GDM1 (cell line): ENCODE measurements around the gene NSRP1.
"Not testable (repeated sequence)": the region's sequence is repeated elsewhere in the genome, so short reads cannot be mapped to it uniquely, and the experiment has no call there.

Experiments
- DNase-seq: peaks from one replicate; lab custom pipeline; 2025; lab: John Stamatoyannopoulos, UW

Gene NSRP1

DNA sequence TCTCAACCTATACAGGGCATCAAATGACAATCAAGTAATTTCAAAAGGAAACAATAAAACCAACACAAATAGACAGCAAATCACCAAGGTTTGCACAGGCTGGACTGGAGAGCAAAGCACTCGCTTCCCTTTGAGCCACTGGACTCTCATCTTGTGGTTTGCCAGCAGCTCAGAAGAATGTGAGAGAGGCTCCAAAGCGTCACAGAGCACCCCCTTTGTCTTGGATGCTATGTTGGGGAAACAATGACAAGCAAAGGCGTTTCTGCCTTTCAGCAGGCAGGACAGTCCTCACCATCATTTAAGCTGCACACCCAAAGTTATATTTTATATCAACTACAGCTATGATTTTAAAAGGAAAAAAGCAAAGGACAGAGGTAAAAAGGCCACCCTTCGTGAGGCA is 105.6 kb downstream of the NSRP1 start:
- no peak for DNase-seq

DNA sequence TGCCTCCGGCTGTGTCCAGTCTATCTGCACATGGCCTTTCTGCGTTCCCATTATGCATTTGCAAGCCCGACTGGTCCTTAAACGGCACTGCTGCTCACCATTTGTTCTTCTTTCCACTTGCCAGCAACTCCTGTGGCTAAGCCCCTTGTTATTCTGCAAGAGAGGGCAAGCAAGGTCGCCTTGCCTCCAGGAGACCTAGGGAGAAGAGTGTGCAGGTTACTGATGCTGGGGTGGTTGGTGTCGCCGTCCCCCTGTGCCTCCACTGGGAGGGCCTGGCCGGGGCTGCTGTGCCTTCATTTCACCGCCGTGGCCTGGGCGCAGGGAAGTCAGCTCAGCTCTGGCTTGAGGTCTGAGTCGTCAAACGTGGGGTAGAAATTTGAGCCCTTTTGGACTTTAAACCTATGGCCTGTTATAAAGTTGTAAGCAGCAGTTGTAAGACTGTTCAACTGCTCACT is 106.1 kb downstream of the NSRP1 start:
- DNase-seq, result no peak

DNA sequence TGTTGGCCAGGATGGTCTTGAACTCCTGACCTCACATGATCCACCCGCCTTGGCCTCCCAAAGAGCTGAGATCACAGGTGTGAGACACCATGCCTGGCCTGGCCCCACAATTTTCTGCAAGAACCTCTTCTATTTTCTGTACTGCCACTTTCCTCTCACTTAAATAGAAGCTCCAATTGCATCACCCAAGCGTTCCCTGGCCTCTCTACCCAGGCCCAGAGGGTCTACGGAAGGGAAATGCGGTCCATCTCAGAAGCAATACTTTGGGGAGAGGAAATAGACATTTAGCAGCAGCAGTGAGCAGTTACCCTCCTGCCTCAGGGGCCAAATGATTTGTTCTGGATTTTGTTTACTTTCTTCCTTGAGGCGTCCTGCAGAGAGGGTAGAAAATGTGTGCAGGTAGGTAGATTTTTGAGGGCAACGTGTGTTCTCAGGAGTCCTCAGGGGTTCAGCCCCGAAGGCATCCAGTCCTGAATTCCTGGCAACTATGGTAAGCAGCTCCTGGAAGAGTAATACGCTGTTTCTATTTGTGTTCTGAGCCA is 107.9 kb downstream of the NSRP1 start:
- no peak for DNase-seq

DNA sequence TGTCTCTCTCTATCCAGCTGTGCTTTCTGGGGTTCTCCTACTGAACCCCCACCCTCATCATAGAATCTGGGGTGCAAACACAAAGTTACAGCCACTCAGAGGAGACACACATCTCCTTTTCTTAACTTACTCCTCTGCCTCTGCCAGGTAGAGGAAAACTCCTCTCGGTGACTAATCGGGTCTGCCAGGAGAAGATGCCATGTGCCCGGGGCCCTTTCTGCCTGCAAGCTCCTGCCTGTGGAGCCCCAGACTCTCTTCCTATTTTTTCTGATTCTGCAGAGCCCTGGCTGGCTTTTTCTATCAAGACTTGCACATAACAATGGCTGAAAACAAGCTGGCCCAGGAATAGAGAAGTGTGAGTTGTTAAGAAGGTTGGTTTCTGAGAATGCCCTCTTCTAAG is 108.5 kb downstream of the NSRP1 start:
- DNase-seq, result no peak

DNA sequence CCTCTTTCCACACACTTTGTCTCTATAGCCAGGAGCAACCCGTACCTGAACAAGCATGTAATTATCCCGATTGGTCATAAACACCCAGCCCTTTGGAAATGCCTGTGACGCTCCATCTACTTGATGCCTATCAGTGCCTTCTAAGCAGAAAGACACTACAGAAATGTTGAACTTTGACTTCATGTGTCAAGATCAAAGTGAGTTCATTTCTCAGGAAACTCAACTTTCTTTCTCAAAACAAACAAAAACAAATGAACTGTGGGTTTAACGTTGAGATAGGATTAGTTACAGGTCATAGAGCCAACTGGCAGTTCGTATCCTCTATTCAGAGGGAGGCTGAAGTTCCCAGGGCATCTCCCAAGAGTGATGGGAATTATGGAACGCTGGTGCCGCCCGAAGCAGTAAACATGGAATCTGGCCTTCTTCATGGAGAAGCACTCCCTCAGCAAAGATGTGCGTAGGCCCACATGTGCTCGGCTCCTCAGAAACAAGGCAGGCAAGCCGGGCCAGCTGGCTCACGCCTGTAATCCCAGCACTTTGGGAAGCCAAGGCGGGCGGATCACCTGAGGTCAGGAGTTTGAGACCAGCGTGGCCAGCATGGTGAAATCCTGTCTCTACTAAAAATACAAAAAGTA is 109.4 kb downstream of the NSRP1 start:
- DNase-seq, result no peak

DNA sequence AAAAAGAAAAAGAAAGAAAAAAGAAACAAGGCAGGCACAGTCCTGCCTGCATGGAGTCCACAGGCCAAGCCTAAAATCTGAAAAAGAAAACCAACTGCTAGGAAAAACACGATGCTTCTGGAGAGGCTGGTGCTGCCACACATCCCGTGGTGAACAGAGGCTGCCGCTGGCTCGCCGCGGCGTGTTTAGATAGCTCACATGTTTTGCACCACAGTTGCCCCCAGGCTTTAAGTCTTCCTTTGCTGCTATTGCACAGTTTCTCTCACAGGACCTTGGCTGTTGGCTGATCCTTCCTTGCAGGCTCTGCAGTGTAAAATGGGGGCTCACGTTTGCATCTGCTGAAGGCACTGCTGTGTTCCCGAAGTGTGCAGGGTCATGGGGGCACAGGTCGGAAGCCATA is 110.3 kb downstream of the NSRP1 start:
- DNase-seq, result no peak

DNA sequence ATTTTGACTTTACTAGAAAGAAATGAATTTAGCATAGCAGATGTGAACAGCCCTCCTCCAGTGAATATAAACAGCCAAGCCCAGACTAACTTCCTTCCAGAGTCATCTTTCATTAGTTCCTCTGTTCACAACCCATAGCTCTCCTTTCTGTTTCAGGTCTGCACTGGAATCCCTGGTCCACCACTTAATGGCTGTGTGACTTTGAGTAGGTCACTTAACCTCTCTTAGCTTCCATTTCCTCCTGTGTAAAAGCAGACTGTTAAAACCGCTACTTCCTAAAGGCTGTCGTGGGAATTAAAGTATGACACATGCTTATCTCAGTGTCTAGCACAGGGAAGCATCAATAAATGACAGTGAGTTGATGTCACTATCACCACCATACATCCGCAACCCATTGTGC is 111.4 kb downstream of the NSRP1 start:
- DNase-seq, result no peak

DNA sequence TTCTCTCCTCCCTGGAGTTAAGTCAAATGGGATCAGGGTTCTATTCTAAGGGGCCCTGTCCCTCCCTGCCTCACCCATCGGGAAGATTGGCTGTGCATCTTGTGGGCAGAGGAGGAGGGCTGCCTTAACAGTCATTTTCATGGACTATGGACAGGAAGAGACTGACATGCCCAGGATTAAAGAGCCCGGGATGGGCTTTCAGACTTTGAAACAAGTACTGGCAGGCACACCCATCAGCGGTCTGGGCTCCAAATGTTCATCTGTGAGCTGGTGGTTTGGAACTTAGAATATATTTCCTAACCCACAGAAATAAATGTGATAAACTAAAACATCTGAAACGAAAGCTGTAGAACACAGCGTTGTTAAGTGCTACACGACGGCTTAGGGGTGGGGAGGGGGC is 112.4 kb downstream of the NSRP1 start:
- no peak for DNase-seq

DNA sequence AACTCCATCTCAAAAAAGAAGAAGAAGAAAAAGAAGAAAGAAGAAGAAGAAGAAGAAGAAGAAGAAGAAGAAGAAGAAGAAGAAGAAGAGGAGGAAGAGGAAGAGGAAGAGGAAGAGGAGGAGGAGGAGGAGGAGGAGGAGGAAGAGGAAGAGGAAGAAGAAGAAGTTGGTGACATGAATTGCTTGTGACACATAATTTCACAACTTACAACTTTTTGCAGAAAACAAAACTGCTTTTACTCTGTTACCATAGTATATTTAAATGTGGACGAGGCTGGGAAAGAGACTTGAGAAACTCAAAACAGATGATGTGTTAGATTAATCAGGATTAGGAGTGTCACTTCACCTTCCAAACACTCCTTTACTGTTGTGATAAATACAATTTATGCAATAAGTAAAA is 113.4 kb downstream of the NSRP1 start:
- DNase-seq, result not testable (repeated sequence)

DNA sequence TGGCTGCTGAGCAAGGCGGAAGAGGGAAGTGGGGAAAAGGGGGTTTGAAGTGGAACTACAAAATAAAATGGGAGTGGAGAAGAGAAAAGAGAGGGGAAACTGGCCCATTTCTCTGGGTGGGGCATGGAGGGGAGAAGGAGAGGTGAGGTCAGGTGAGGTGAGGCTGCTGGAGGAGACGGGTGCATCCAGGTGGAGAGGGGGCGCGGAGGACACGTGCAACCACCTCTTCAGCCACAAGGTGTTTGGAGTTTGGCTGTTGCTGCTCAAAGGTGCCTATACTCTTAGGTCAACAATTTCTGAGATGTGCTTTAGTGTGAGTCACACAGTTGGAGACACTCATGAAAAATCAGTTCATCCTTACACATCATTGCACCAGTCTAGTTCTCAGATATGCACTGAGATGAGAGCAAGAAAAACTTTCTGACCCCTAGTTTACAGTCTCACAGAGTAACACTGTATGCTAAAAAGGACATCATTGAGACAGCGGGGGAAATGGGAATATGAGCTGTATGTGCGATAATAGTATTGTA is 114.0 kb downstream of the NSRP1 start:
- no peak for DNase-seq

DNA sequence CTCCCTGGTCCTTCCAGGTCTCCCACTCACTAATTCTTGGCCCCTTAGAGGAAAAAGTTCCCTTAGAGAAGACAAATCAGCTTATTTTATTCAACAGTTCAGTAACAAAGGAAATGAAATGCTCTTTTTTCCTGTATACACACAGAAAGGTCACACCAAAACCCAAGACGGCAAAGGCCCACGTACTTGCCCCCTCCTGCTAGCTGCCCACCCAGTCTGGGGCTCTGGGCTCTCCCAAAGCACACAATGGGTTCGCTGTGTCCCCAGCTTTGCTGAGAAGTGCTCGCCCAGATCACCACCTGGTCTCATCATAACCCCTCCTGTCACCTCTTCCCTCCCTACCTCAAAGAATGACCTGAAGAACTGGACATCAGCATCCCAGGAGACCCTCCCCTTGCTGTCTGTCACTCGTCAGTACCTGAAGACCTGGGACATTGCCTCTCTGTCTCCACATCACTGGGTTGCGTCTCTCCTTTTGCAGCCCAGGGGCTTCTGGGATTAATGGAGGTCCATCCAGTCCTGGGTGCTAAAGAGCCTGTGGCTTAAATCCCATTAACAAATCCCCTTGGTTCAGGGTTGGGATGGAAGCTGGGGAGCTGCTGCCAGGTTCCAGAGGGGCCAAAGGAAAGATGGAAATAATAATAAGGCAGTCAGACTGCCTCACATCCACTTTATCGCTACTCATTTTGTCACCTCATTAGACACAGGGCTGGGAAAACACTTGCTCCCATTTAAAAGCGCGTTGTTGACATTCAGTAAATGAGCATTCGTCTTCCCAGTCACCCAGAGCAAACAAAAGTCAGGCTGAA is 115.6 kb downstream of the NSRP1 start:
- no peak for DNase-seq

DNA sequence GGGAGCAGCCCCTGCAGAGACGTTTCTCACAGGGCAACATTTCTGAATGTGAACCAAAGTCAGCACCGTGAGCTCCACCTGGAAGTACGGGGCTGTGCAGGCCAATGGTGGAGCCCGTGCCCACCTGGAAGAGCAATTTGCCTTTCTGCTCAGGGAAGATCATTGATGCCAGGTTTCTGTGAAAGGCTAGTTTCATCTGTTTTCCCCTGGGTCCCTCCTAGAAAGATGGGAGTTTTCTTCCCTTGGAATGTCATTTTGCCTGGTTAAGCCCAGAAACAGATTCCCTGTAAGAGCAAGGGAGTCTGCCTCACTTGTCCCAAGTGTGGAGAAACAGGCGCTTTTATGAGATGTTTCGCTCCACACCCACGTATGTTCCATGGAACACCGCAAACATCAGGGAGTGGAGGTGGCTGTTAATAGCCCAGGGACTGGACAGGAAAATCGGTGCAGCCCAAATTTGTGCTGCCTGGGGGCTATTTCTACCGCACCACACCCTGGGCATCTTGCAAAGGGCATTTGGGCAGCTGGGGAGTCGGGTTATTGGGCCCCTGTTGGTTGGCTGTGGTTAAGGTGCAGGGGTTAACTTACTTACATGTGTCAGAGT is 116.3 kb downstream of the NSRP1 start:
- DNase-seq, result no peak

DNA sequence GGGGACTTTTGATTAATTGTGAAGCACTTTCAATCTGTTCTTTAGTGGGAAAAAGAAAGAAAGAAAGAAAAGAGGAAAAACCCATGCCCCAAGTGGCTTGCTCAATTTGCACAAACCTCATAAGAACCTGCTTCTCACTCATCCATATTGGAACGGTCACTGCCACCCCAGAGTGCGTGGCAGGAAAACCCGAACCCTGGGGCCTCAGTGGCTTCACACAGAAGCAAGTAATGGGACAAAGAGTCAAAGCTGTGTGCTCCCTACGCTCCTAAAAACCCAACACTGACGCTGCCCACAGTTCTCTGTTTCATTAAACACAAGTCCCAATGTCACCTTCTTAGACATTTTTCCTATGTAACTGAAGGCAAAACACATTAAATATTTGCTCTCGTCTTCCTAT is 117.7 kb downstream of the NSRP1 start:
- no peak for DNase-seq

DNA sequence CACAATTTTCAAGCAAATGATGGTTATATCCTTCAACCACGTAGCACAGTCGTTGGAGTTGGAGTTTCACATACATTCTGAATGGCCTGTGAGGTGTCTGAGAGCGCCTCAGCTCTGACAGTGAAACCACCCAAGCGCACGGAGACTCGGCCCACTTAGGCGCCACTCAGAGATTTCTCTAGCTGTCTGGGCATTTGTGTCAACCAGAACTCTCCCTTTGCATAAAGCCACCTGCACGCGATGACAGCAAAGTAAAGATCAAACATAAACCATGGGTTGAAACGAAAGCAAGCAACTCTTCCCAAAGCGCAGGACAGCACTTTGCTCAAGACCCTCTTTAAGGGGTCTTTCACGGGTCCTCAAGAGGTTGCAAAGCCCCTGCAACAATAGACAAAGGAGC is 118.3 kb downstream of the NSRP1 start:
- no peak for DNase-seq

DNA sequence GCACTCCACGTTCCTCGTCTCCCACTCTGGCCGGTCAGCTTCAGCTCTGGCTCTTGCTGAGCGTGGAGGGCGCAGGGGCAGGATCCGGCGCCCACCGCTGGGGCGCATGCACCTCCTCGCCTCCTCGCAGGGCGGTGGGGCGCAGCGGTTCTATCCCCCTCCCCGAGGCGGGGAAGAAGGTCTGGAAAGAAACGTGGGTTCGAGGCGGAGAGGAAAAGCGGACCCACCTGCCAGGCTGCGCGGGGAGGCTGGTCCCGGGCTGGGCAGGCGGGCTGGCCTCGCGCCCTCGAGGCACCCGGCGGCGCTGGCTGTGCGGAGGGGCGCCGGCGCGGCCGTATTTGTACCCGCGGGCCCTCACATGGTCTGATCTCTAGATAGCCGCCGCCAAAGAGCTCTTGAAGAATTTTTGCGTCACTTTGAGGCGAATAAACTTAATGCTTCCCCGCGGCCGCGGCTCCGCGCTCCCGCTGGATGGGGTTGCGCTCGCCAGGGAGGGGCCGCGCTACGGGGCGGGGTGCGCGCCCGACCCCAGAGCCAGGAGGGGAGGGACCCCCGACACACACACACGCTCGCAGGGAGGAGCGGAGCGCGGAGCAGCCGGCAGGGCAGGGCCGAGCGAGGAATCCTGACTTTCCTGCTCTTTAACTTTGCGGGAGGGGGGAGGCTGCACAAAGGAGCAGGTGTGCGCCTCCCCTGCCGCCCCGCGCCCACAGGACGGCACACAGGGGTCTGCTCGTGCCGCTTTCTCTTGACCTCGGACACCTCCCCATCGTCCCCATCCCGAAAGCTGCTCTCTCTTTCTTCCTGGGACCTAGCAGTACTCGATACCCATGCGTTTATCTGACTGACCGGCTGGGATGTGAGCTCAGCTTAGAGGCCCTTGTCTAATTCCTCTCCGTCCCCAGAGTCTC is 119.0 kb downstream of the NSRP1 start, which contains the start of gene SLC6A4:
Gene SLC6A4, minus strand, starts transcription at position 312 of the 911 bp plus-strand sequence. CDS start 13,739 bp downstream, outside the sequence.
- DNase-seq, result no peak
